ENCODE results near the gene PLD1.
A peak's percentile ranks its signal among the peaks of the same experiment; 100 is the strongest.

PLD1 gene

GRCh38 chr3:171845481-171846284 is 35.4 kb upstream of the PLD1 start:
- H3K36me3 ChIP-seq (ENCODE audit: control insufficient read depth, insufficient read depth, low read length), result no peaks in the 10 kb centered on the region
- H3K9me3 ChIP-seq (ENCODE audit: control insufficient read depth, insufficient read depth, low read length), result no peaks in the 10 kb centered on the region
- no peak overlapping the region for H3K4me3 ChIP-seq (ENCODE audit: low read depth, low read length)
- no peak overlapping the region for H3K27ac ChIP-seq (ENCODE audit: low read depth, low read length)
- H3K9ac ChIP-seq (ENCODE audit: low read depth, low read length), result no peak overlapping the region
- H3K4me1 ChIP-seq (ENCODE audit: control insufficient read depth, insufficient read depth, low read length), result no peaks in the 10 kb centered on the region; the same call in 1 of the 2 replicates
- no peaks in the 10 kb centered on the region for H3K27me3 ChIP-seq (ENCODE audit: control insufficient read depth, insufficient read depth, low read length)

GRCh38 chr3:171844873-171845272 is 34.6 kb upstream of the PLD1 start:
- Histone ChIP-seq H3K27me3 (ENCODE audit: control insufficient read depth, insufficient read depth, low read length) (no peaks in the 10 kb centered on the region), H3K4me3 (ENCODE audit: low read depth, low read length) (no peak overlapping the region), H3K27ac (ENCODE audit: low read depth, low read length) (no peak overlapping the region), H3K36me3 (ENCODE audit: control insufficient read depth, insufficient read depth, low read length) (no peaks in the 10 kb centered on the region), H3K9me3 (ENCODE audit: control insufficient read depth, insufficient read depth, low read length) (no peaks in the 10 kb centered on the region), H3K4me1 (ENCODE audit: control insufficient read depth, insufficient read depth, low read length) (no peaks in the 10 kb centered on the region; the same call in 1 of the 2 replicates), H3K9ac (ENCODE audit: low read depth, low read length) (no peak overlapping the region)

- no peaks in the 10 kb centered on the region for H3K9me3 ChIP-seq (ENCODE audit: control insufficient read depth, insufficient read depth, low read length)
- H3K4me3 ChIP-seq (ENCODE audit: low read depth, low read length), result no peak within 1 kb of the TSS
- no peaks in the 10 kb centered on the region for H3K27me3 ChIP-seq (ENCODE audit: control insufficient read depth, insufficient read depth, low read length)
- no peak within 1 kb of the TSS for H3K9ac ChIP-seq (ENCODE audit: low read depth, low read length)
- no peak within 1 kb of the TSS for H3K27ac ChIP-seq (ENCODE audit: low read depth, low read length)
- H3K36me3 ChIP-seq (ENCODE audit: control insufficient read depth, insufficient read depth, low read length), result no peaks in the 10 kb centered on the region
- H3K4me1 ChIP-seq (ENCODE audit: control insufficient read depth, insufficient read depth, low read length), result peaks cover 7% of the 10 kb centered on the region
Measured at GRCh38 chr3:171842864-171843518, 32.7 kb upstream of the PLD1 start, which contains the start of gene TMEM212. TSS of gene TMEM212 (plus strand) at chr3:171843349. CDS start at chr3:171843384, 35 bp downstream.

DNA sequence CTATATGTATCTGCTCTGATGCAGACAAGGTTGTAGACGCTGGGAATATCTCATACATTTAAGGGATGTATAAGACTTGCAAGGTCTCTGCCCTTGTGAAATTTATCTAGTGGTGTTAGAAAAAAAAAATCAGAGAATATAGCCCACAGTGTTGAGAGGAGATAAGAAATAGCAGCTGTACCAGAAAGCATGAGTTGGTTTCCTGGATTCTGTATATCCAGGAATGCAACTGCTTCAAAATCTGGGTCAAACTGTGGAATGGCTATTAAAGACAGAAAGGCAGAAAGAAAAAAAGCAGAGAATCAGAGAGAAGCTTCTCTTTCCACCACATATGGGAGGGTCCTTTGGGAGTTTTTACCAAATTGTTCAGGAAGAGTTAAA is 31.3 kb upstream of the PLD1 start:
- no peaks in the 10 kb centered on the region for H3K27me3 ChIP-seq (ENCODE audit: control insufficient read depth, insufficient read depth, low read length)
- no peak overlapping the region for H3K4me3 ChIP-seq (ENCODE audit: low read depth, low read length)
- no peak overlapping the region for H3K27ac ChIP-seq (ENCODE audit: low read depth, low read length)
- H3K9ac ChIP-seq (ENCODE audit: low read depth, low read length), result no peak overlapping the region
- H3K36me3 ChIP-seq (ENCODE audit: control insufficient read depth, insufficient read depth, low read length), result no peaks in the 10 kb centered on the region
- peaks cover 7% of the 10 kb centered on the region for H3K4me1 ChIP-seq (ENCODE audit: control insufficient read depth, insufficient read depth, low read length)
- no peaks in the 10 kb centered on the region for H3K9me3 ChIP-seq (ENCODE audit: control insufficient read depth, insufficient read depth, low read length)

GRCh38 chr3:171840811-171841619 is 30.7 kb upstream of the PLD1 start:
- Histone ChIP-seq H3K9me3 (ENCODE audit: control insufficient read depth, insufficient read depth, low read length) (no peaks in the 10 kb centered on the region), H3K4me3 (ENCODE audit: low read depth, low read length) (no peak overlapping the region), H3K4me1 (ENCODE audit: control insufficient read depth, insufficient read depth, low read length) (peaks cover 7% of the 10 kb centered on the region), H3K9ac (ENCODE audit: low read depth, low read length) (no peak overlapping the region), H3K27ac (ENCODE audit: low read depth, low read length) (no peak overlapping the region), H3K36me3 (ENCODE audit: control insufficient read depth, insufficient read depth, low read length) (no peaks in the 10 kb centered on the region), H3K27me3 (ENCODE audit: control insufficient read depth, insufficient read depth, low read length) (no peaks in the 10 kb centered on the region)

GRCh38 chr3:171840445-171840810 is 30.1 kb upstream of the PLD1 start:
- no peak overlapping the region for H3K27ac ChIP-seq (ENCODE audit: low read depth, low read length)
- no peaks in the 10 kb centered on the region for H3K9me3 ChIP-seq (ENCODE audit: control insufficient read depth, insufficient read depth, low read length)
- no peak overlapping the region for H3K9ac ChIP-seq (ENCODE audit: low read depth, low read length)
- H3K4me1 ChIP-seq (ENCODE audit: control insufficient read depth, insufficient read depth, low read length), result peaks cover 7% of the 10 kb centered on the region
- H3K4me3 ChIP-seq (ENCODE audit: low read depth, low read length), result no peak overlapping the region
- no peaks in the 10 kb centered on the region for H3K36me3 ChIP-seq (ENCODE audit: control insufficient read depth, insufficient read depth, low read length)
- no peaks in the 10 kb centered on the region for H3K27me3 ChIP-seq (ENCODE audit: control insufficient read depth, insufficient read depth, low read length)

GRCh38 chr3:171839270-171839669 is 29.0 kb upstream of the PLD1 start:
- Histone ChIP-seq H3K36me3 (ENCODE audit: control insufficient read depth, insufficient read depth, low read length) (no peaks in the 10 kb centered on the region), H3K27ac (ENCODE audit: low read depth, low read length) (no peak overlapping the region), H3K27me3 (ENCODE audit: control insufficient read depth, insufficient read depth, low read length) (no peaks in the 10 kb centered on the region), H3K4me3 (ENCODE audit: low read depth, low read length) (no peak overlapping the region), H3K9ac (ENCODE audit: low read depth, low read length) (no peak overlapping the region), H3K4me1 (ENCODE audit: control insufficient read depth, insufficient read depth, low read length) (peaks cover 7% of the 10 kb centered on the region), H3K9me3 (ENCODE audit: control insufficient read depth, insufficient read depth, low read length) (no peaks in the 10 kb centered on the region)

DNA sequence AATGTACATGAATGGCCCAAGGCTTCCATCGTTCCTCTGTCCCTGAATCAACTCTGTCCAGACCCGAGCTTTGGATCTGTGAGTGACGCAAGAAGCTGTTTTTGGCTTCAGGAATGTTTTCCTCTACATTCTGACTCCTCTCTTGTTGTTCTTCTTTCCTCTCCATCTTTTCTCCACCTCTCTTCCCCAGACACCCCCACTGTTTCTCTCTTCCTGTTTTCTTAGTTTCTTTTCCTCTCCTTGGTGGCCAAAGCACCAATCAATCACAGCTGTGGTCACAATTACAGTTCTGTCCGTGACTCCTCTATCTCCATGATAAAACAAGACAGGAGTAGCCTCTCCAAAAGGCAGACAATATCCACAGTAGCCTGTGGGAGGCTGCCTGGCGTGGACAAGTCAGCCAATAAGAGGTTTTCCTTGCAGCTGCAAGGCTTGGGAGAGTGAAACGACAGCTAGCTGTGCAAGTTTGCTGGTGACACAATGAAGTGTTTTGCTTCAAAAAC is 28.0 kb upstream of the PLD1 start:
- Histone ChIP-seq H3K9ac (ENCODE audit: low read depth, low read length) (no peak overlapping the region), H3K4me3 (ENCODE audit: low read depth, low read length) (no peak overlapping the region), H3K27ac (ENCODE audit: low read depth, low read length) (peak overlapping the region; percentile 43), H3K27me3 (ENCODE audit: control insufficient read depth, insufficient read depth, low read length) (no peaks in the 10 kb centered on the region), H3K9me3 (ENCODE audit: control insufficient read depth, insufficient read depth, low read length) (no peaks in the 10 kb centered on the region), H3K4me1 (ENCODE audit: control insufficient read depth, insufficient read depth, low read length) (peaks cover 7% of the 10 kb centered on the region), H3K36me3 (ENCODE audit: control insufficient read depth, insufficient read depth, low read length) (no peaks in the 10 kb centered on the region)

GRCh38 chr3:171837698-171838097 is 27.4 kb upstream of the PLD1 start:
- no peaks in the 10 kb centered on the region for H3K36me3 ChIP-seq (ENCODE audit: control insufficient read depth, insufficient read depth, low read length)
- no peaks in the 10 kb centered on the region for H3K27me3 ChIP-seq (ENCODE audit: control insufficient read depth, insufficient read depth, low read length)
- no peaks in the 10 kb centered on the region for H3K9me3 ChIP-seq (ENCODE audit: control insufficient read depth, insufficient read depth, low read length)
- H3K27ac ChIP-seq (ENCODE audit: low read depth, low read length), result no peak overlapping the region
- H3K4me1 ChIP-seq (ENCODE audit: control insufficient read depth, insufficient read depth, low read length), result peaks cover 7% of the 10 kb centered on the region
- H3K9ac ChIP-seq (ENCODE audit: low read depth, low read length), result no peak overlapping the region
- no peak overlapping the region for H3K4me3 ChIP-seq (ENCODE audit: low read depth, low read length)

GRCh38 chr3:171836855-171837254 is 26.6 kb upstream of the PLD1 start:
- Histone ChIP-seq H3K4me1 (ENCODE audit: control insufficient read depth, insufficient read depth, low read length) (peaks cover 7% of the 10 kb centered on the region), H3K9me3 (ENCODE audit: control insufficient read depth, insufficient read depth, low read length) (no peaks in the 10 kb centered on the region), H3K36me3 (ENCODE audit: control insufficient read depth, insufficient read depth, low read length) (no peaks in the 10 kb centered on the region), H3K27me3 (ENCODE audit: control insufficient read depth, insufficient read depth, low read length) (no peaks in the 10 kb centered on the region), H3K9ac (ENCODE audit: low read depth, low read length) (no peak overlapping the region), H3K27ac (ENCODE audit: low read depth, low read length) (no peak overlapping the region), H3K4me3 (ENCODE audit: low read depth, low read length) (no peak overlapping the region)

Data from HUES48 (cell line).